A549 (cell line): ENCODE measurements around the gene SORCS3. TPM values are rescaled to one million over a fixed set of nuclear protein-coding genes. Genes with fewer than 3 reads are reported as not detected.

Experiments used
- ATAC-seq, 2 experiments: fragments of 200-7000 bp in 1 of 2; fragments of >200 bp in 1 of 2; cut with Nextera tagmentation in 1 of 2; cut with Tn5 transposase in 1 of 2; 3 replicates each; pipeline versions ENCODE4 v1.8.0 to v1.9.1; 2018 to 2020; ENCODE audit warnings: mild to moderate bottlenecking in 1 of 2, moderate library complexity in 1 of 2
- CTCF ChIA-PET: fragments of 300-600 bp; sonication (Branson Sonifier 250); formaldehyde crosslinking; extraction: SDS; loops from one replicate; lab custom pipeline; 2021; ENCODE audit warnings: antibody characterized with exemption, inconsistent platforms; lab: Yijun Ruan, JAX
- POLR2A ChIA-PET: fragments of 350-600 bp; formaldehyde crosslinking; extraction: SDS; loops from one replicate; lab custom pipeline; 2021; ENCODE audit warnings: antibody characterized with exemption, inconsistent platforms; lab: Yijun Ruan, JAX
- DNase-seq, 2 experiments: peaks; one replicate each; pipeline versions ENCODE4 v3.0.0 to v3.0.0-alpha.2; 2011 to 2016; ENCODE audit warnings: low read depth in 1 of 2, low spot score in 1 of 2
- FAIRE-seq: peaks from 2 replicates; lab custom pipeline; 2011; peaks lifted over from hg19 to GRCh38; lab: Jason Lieb, UNC
- H3K27ac ChIP-seq, 2 experiments: fragments of >200 bp; sonication (Bioruptor Twin); formaldehyde crosslinking; 3 replicates each; pipeline ENCODE4 v1.5.1; 2016 to 2017
- H3K4me1 ChIP-seq: fragments of >200 bp; sonication (Bioruptor Twin); formaldehyde crosslinking; 3 replicates; pipeline ENCODE4 v1.6.1; 2016
- H3K4me2 ChIP-seq: fragments of >200 bp; sonication (Bioruptor Twin); formaldehyde crosslinking; 3 replicates; pipeline ENCODE4 v1.6.1; 2016
- H3K4me3 ChIP-seq: fragments of >200 bp; sonication (Bioruptor Twin); formaldehyde crosslinking; 3 replicates; pipeline ENCODE4 v1.5.1; 2016
- H3K9me3 ChIP-seq: fragments of >200 bp; sonication (Bioruptor Twin); formaldehyde crosslinking; 3 replicates; pipeline ENCODE4 v1.6.1; 2016
- BHLHE40 ChIP-seq: IDR thresholded peaks from 2 replicates; pipeline ENCODE4 v1.6.1; 2012; ENCODE audit warnings: low read depth, low read length, inconsistent platforms
- CBX2 ChIP-seq: fragments of 200-600 bp; sonication (generic); IDR thresholded peaks from 2 replicates; pipeline ENCODE4 v1.6.1; 2016; ENCODE audit warnings: low read depth, mild to moderate bottlenecking, borderline replicate concordance
- CEBPB ChIP-seq, 2 experiments: fragments of >200 bp in 1 of 2; sonication (Bioruptor Twin) in 1 of 2; formaldehyde crosslinking in 1 of 2; IDR thresholded peaks; 2 replicates each; pipeline ENCODE4 v1.6.1; 2012 to 2016
- CHD4 ChIP-seq: fragments of 200-600 bp; sonication (generic); IDR thresholded peaks from 2 replicates; pipeline ENCODE4 v1.6.1; 2016; ENCODE audit warnings: antibody characterized with exemption, mild to moderate bottlenecking, borderline replicate concordance
- EHF ChIP-seq: fragments of 250-450 bp; sonication (Bioruptor Pico); IDR thresholded peaks from 2 replicates; pipeline ENCODE4 v1.5.0; 2020; ENCODE audit warnings: mild to moderate bottlenecking
- EHMT2 ChIP-seq: fragments of 200-600 bp; sonication (generic); IDR thresholded peaks from 2 replicates; pipeline ENCODE4 v1.6.1; 2016; ENCODE audit warnings: antibody characterized with exemption, low read depth, mild to moderate bottlenecking, moderate library complexity
- FOSB ChIP-seq: fragments of 250-450 bp; sonication (Bioruptor Pico); IDR thresholded peaks from 2 replicates; pipeline ENCODE4 v1.5.0; 2020; ENCODE audit warnings: mild to moderate bottlenecking, moderate library complexity
- FOSL2 ChIP-seq, 2 experiments: fragments of 450-650 bp in 1 of 2; fragments of >200 bp in 1 of 2; sonication (Bioruptor Twin) in 1 of 2; formaldehyde crosslinking; IDR thresholded peaks; 2 replicates each; pipeline versions ENCODE4 v1.5.0 to v1.6.1; 2016 to 2020; ENCODE audit warnings: mild to moderate bottlenecking in 1 of 2, moderate library complexity in 1 of 2
- HDAC2 ChIP-seq: fragments of 200-600 bp; sonication (generic); IDR thresholded peaks from 2 replicates; pipeline ENCODE4 v1.6.1; 2016
- HEYL ChIP-seq: fragments of 250-450 bp; sonication (Bioruptor Pico); IDR thresholded peaks from 2 replicates; pipeline ENCODE4 v1.8.0; 2021; ENCODE audit warnings: mild to moderate bottlenecking, moderate library complexity
- HOXB5 ChIP-seq: fragments of 250-450 bp; sonication (Bioruptor Pico); IDR thresholded peaks from 2 replicates; pipeline ENCODE4 v1.5.0; 2020; ENCODE audit warnings: mild to moderate bottlenecking, moderate library complexity
- JUN ChIP-seq, 2 experiments: fragments of >200 bp; sonication (Bioruptor Twin); formaldehyde crosslinking; IDR thresholded peaks; 2 replicates in 1 of 2; 3 replicates in 1 of 2; pipeline ENCODE4 v1.6.1; 2016 to 2017
- KDM1A ChIP-seq: fragments of 200-600 bp; sonication (generic); IDR thresholded peaks from 2 replicates; pipeline ENCODE4 v1.6.1; 2016; ENCODE audit warnings: low read depth, mild to moderate bottlenecking
- MAZ ChIP-seq: fragments of 150-350 bp; IDR thresholded peaks from 2 replicates; pipeline ENCODE4 v1.6.1; 2014; ENCODE audit warnings: antibody characterized with exemption, low read depth, low read length, borderline replicate concordance
- MYC ChIP-seq: IDR thresholded peaks from 2 replicates; pipeline ENCODE4 v1.6.1; 2012; ENCODE audit warnings: mild to moderate bottlenecking, inconsistent platforms, low read length, improper control_type of control experiment, borderline replicate concordance
- POLR2AphosphoS2 ChIP-seq: conservative IDR thresholded peaks from 2 replicates; pipeline ENCODE4 v1.6.1; 2012; ENCODE audit warnings: low read length, improper control_type of control experiment, inconsistent platforms
- RAD21 ChIP-seq, 2 experiments: fragments of >200 bp in 1 of 2; sonication (Bioruptor Twin) in 1 of 2; formaldehyde crosslinking in 1 of 2; IDR thresholded peaks in 1 of 2; conservative IDR thresholded peaks in 1 of 2; 2 replicates in 1 of 2; 3 replicates in 1 of 2; pipeline ENCODE4 v1.6.1; 2012 to 2018; ENCODE audit warnings: inconsistent platforms in 1 of 2
- RCOR1 ChIP-seq: fragments of 150-350 bp; IDR thresholded peaks from 2 replicates; pipeline ENCODE4 v1.6.1; 2014; ENCODE audit warnings: antibody characterized with exemption, low read length, low read depth
- TFCP2L1 ChIP-seq: fragments of 250-450 bp; sonication (Bioruptor Pico); IDR thresholded peaks from 2 replicates; pipeline ENCODE4 v1.5.0; 2021; ENCODE audit warnings: mild to moderate bottlenecking
- TP53 ChIP-seq: fragments of 250-450 bp; sonication (Bioruptor Pico); IDR thresholded peaks from 2 replicates; pipeline ENCODE4 v1.5.0; 2021; ENCODE audit warnings: mild to moderate bottlenecking, moderate library complexity
- ZC3H11A ChIP-seq: fragments of 450-650 bp; IDR thresholded peaks from 2 replicates; pipeline ENCODE4 v1.6.1; 2014; ENCODE audit warnings: antibody characterized with exemption, mild to moderate bottlenecking
- ZFP36 ChIP-seq: fragments of 450-650 bp; IDR thresholded peaks from 2 replicates; pipeline ENCODE4 v1.6.1; 2014; ENCODE audit warnings: borderline replicate concordance; ENCODE audit not compliant: partially characterized antibody
- WGBS: methylation state at CpG from one replicate; pipeline ENCODE4 v1.1.6; 2017; ENCODE audit errors: missing lambda C conversion rate; 5-methylcytosine and 5-hydroxymethylcytosine counted together
- polyA minus RNA-seq: library from RNA; depleted of rRNA, polyadenylated mRNA; stranded (reverse); fragments of >200 nt; gene quantifications from 2 replicates; pipeline ENCODE4 v1.2.3, GENCODE V29; 2011; rRNA and poly(A)+ RNA removed
- polyA plus RNA-seq, 4 experiments: library from polyadenylated mRNA; depleted of rRNA in 3 of 4; stranded (reverse); fragments of >200 nt; fragmentation: RNase III in 1 of 4; extraction: RNeasy Plus Mini Kit Qiagen cat#74134 plus additional on column Dnase treatment in 1 of 4; gene quantifications; 2 replicates in 3 of 4; 3 replicates in 1 of 4; pipeline ENCODE4 v1.2.3, GENCODE V29; 2011 to 2017
- TF ChIP-seq, protein P1 (sequence below): fragments of >200 bp; sonication (Bioruptor Twin); formaldehyde crosslinking; IDR thresholded peaks from 3 replicates; pipeline ENCODE4 v1.6.1; 2016
- TF ChIP-seq, protein P2 (sequence below): fragments of >200 bp; sonication (Bioruptor Twin); formaldehyde crosslinking; IDR thresholded peaks from 3 replicates; pipeline ENCODE4 v1.5.1; 2016
- TF ChIP-seq, protein P3 (sequence below): IDR thresholded peaks from 2 replicates; pipeline ENCODE4 v1.6.1; 2012

The SORCS3 gene
- polyA plus RNA-seq (2011; rRNA removed) = not detected in 2 replicates
- polyA plus RNA-seq (2012; cell fraction: cytosol; rRNA removed) = not detected in 2 replicates
- polyA plus RNA-seq (2012; cell fraction: nucleus; rRNA removed) = not detected in 2 replicates
- polyA plus RNA-seq (2017; fragmentation: RNase III; extraction: RNeasy Plus Mini Kit Qiagen cat#74134 plus additional on column Dnase treatment) = not detected in 3 replicates
- not detected in 2 replicates for polyA minus RNA-seq

DNA sequence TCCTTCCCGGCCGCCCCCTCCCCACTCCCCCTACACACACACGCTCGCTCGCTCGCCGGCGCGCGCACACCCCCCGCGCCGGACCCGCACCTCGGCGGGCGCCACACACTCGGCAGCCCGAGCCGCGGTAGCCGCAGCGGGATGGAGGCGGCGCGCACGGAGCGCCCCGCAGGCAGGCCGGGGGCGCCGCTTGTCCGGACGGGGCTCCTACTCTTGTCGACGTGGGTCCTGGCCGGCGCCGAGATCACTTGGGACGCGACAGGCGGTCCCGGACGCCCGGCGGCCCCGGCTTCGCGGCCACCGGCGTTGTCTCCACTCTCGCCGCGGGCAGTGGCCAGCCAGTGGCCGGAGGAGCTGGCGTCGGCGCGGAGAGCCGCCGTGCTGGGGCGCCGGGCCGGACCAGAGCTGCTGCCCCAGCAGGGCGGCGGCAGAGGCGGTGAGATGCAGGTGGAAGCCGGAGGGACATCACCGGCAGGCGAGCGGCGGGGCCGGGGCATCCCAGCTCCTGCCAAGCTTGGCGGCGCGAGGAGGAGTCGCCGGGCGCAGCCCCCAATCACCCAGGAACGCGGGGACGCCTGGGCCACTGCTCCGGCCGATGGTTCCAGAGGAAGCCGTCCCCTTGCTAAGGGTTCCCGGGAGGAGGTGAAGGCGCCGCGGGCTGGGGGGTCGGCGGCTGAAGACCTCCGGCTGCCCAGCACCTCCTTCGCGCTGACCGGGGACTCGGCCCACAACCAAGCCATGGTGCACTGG, at the start of gene SORCS3:
SORCS3 (plus strand) TSS at position 104 of the 750 bp plus-strand sequence.
- peak within 1 kb of the TSS; percentile 88 for H3K4me2 ChIP-seq
- ChIA-PET CTCF (no interaction called here), POLR2A (no interaction called here)
- H3K27ac ChIP-seq = no peak within 1 kb of the TSS
- ATAC-seq = peak; percentile 17 to 32; a peak in 4 of 6 replicates
- peaks cover 27% of the 10 kb centered on the region for H3K4me1 ChIP-seq
- WGBS = 11% methylated on average over 17 of the region's 96 CpGs
- no peak for FAIRE-seq
- H3K9me3 ChIP-seq = no peaks in the 10 kb centered on the region
- H3K4me3 ChIP-seq = peak within 1 kb of the TSS; percentile 34
- TF ChIP-seq JUN (IDR thresholded peaks at IDR 0.05) = no peak
- TF ChIP-seq, protein P1, sequence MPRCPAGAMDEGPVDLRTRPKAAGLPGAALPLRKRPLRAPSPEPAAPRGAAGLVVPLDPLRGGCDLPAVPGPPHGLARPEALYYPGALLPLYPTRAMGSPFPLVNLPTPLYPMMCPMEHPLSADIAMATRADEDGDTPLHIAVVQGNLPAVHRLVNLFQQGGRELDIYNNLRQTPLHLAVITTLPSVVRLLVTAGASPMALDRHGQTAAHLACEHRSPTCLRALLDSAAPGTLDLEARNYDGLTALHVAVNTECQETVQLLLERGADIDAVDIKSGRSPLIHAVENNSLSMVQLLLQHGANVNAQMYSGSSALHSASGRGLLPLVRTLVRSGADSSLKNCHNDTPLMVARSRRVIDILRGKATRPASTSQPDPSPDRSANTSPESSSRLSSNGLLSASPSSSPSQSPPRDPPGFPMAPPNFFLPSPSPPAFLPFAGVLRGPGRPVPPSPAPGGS = no peak
- no peak for TF ChIP-seq CEBPB (IDR thresholded peaks at IDR 0.05)
- no peak for TF ChIP-seq RAD21 (conservative IDR thresholded peaks at IDR 0.05 in 1 of 2, IDR thresholded peaks at IDR 0.05 in 1 of 2)
- no peak for TF ChIP-seq POLR2AphosphoS2
- TF ChIP-seq CHD4 = no peak
- TF ChIP-seq EHF (CRISPR knock-in tag) = no peak
- no peak for TF ChIP-seq MYC
- no peak for TF ChIP-seq ZC3H11A
- TF ChIP-seq, protein P2, sequence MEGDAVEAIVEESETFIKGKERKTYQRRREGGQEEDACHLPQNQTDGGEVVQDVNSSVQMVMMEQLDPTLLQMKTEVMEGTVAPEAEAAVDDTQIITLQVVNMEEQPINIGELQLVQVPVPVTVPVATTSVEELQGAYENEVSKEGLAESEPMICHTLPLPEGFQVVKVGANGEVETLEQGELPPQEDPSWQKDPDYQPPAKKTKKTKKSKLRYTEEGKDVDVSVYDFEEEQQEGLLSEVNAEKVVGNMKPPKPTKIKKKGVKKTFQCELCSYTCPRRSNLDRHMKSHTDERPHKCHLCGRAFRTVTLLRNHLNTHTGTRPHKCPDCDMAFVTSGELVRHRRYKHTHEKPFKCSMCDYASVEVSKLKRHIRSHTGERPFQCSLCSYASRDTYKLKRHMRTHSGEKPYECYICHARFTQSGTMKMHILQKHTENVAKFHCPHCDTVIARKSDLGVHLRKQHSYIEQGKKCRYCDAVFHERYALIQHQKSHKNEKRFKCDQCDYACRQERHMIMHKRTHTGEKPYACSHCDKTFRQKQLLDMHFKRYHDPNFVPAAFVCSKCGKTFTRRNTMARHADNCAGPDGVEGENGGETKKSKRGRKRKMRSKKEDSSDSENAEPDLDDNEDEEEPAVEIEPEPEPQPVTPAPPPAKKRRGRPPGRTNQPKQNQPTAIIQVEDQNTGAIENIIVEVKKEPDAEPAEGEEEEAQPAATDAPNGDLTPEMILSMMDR = no peak
- DNase-seq = peak in 1 of 2 experiments; percentile 27

DNA sequence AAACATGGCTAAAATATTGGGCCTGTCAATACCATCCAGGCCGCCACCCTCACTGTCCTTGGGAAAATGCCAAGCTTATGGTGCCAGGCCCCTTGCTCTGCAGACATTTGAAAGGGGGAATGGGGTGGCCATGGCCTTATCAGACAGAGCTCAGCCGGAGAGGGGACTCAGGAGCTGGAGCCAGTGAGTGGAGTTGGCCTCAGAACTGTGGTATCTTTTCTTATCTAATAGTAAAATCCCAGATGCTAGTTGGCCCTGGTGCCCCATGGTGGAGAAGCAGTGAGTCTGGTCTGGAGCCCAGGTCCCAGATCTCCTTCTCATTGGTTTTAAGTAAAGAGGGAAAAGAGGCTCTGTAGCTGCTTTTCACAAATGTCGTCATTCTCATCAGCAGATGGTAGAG, 49.6 kb upstream of the SORCS3 start:
- WGBS = 20% methylated on average over 3 of the region's 3 CpGs

DNA sequence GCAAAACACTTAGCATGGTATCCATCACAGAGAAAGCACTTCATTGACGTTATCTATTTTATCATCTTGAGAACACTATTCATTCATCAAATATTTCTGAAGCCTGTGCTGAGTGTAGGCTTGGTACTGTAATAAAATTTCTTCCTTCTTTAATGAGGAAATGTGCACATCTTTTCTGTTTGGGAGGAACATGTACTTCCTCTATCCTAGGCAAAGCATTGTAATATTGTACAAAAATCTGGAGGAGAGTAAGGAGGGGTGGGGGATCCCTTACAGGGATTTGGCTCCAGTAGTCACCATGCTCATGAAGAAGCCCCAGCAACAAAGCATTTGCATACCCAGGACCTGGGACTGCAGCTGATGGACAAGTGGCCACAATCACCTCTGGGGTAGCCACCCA, 39.9 kb upstream of the SORCS3 start:
- DNase-seq (no peak), FAIRE-seq (no peak), ATAC-seq (no peak)
- no peak overlapping the region for H3K27ac ChIP-seq
- WGBS = 3% methylated on average over 1 of the region's 1 CpG
- no peak overlapping the region for H3K4me3 ChIP-seq
- no peaks in the 10 kb centered on the region for H3K9me3 ChIP-seq
- no peaks in the 10 kb centered on the region for H3K4me1 ChIP-seq
- CTCF ChIA-PET = interaction anchor here (1.6 kb wide), 1 partner anchor 42 kb away, joined by 4 read pairs; no protein-coding TSS in a partner anchor
- no peak overlapping the region for H3K4me2 ChIP-seq
- POLR2A ChIA-PET = no interaction called here
- TF ChIP-seq MYC (no peak), TP53 (CRISPR knock-in tag) (no peak), MAZ (no peak), HDAC2 (no peak), FOSL2 (IDR thresholded peaks at IDR 0.05) (no peak), FOSL2 (CRISPR knock-in tag; IDR thresholded peaks at IDR 0.05) (no peak), CBX2 (no peak), ZFP36 (no peak), HOXB5 (CRISPR knock-in tag) (no peak), EHMT2 (no peak), RCOR1 (no peak), KDM1A (no peak), HEYL (CRISPR knock-in tag) (no peak), TFCP2L1 (CRISPR knock-in tag) (no peak)
- TF ChIP-seq, protein P2 = no peak
- TF ChIP-seq, protein P3, sequence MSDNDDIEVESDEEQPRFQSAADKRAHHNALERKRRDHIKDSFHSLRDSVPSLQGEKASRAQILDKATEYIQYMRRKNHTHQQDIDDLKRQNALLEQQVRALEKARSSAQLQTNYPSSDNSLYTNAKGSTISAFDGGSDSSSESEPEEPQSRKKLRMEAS = no peak

More for the DNA sequence above, 49.6 kb upstream of the SORCS3 start:
- CTCF ChIA-PET = interaction anchor here (1.0 to 4.7 kb wide), 5 partner anchors 8 to 22 kb away, joined by 3 to 33 read pairs (median 4); no protein-coding TSS in a partner anchor
- TF ChIP-seq BHLHE40 = no peak
- TF ChIP-seq, protein P3 = no peak
- TF ChIP-seq FOSB (CRISPR knock-in tag) = no peak
- no peak overlapping the region for H3K27ac ChIP-seq
- H3K4me3 ChIP-seq = no peak overlapping the region
- H3K9me3 ChIP-seq = no peaks in the 10 kb centered on the region
- ATAC-seq (no peak), FAIRE-seq (no peak), DNase-seq (no peak)
- POLR2A ChIA-PET = no interaction called here
- H3K4me2 ChIP-seq = no peak overlapping the region
- H3K4me1 ChIP-seq = peaks cover 6% of the 10 kb centered on the region; the same call in 2 of the 3 replicates
